HCT116 (cell line): ENCODE data around the gene RIMBP2.

Source experiments
- CEBPB ChIP-seq: IDR thresholded peaks from 2 replicates; pipeline ENCODE4 v1.6.1; 2012; ENCODE audit warnings: low read depth
- POLR2A ChIP-seq: IDR thresholded peaks from 2 replicates; pipeline ENCODE4 v1.7.0; 2011; ENCODE audit warnings: borderline replicate concordance; ENCODE audit not compliant: insufficient read depth, insufficient read length; ENCODE audit errors: extremely low read depth
- POLR2AphosphoS5 ChIP-seq: IDR thresholded peaks from 2 replicates; pipeline ENCODE4 v1.6.1; 2011; ENCODE audit warnings: mild to moderate bottlenecking, low read depth, low read length, moderate library complexity
- TF ChIP-seq, protein P1 (sequence below), 3 experiments: fragments of 200-600 bp in 1 of 3; sonication (generic) in 1 of 3; IDR thresholded peaks in 2 of 3; conservative IDR thresholded peaks in 1 of 3; 2 replicates each; pipeline ENCODE4 v1.5.1; 2012 to 2017; ENCODE audit warnings: low read depth in 2 of 3, low read length in 2 of 3, antibody characterized with exemption in 1 of 3, borderline replicate concordance in 1 of 3, control low read depth in 1 of 3, mild to moderate bottlenecking in 1 of 3, mixed read lengths in 1 of 3, mixed run types in 1 of 3, moderate library complexity in 1 of 3; ENCODE audit not compliant: insufficient read depth in 1 of 3
- TF ChIP-seq, protein P2 (sequence below): IDR thresholded peaks from 2 replicates; pipeline ENCODE4 v1.6.1; 2012

DNA sequence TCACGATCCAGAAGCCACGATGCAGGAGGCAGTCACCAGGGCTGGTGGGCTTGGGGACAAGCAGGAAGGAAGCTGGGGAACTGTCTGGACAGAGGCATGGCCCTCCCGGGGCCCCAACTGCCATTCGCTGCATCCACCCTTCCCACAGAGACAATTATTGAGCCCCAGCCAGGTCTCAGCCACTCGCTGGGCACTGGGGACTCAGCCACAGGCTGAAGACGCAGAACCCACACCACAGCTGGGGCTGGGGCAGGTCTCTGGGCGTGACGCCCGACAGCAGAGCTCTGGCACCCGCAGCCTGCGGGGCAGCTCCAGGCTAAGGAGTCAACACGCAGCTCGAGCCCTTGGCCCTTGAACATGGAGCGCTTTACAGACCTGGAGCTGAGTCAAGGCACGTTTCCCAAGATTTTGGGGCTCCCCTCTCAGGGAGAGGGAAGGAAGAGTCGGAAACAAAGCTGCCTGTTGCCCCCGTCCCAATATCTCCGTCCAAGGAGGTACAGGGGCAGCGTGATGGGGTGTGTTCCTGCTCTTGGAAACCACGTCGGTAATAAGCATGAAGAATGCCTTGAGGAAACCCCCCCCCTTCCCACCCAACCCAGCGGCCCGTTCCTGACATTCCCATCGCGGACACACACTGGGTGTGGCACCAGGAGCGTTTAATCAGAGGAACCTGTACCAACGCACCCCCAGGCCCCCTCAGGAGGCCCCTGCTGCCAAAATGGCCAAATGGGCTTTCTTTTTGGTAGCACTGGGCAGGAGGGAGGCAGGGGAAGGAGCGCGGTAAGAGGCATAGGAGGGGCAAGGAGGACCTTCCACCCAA, 6.7 kb downstream of the RIMBP2 start:
- no peak for TF ChIP-seq POLR2AphosphoS5
- TF ChIP-seq, protein P1, sequence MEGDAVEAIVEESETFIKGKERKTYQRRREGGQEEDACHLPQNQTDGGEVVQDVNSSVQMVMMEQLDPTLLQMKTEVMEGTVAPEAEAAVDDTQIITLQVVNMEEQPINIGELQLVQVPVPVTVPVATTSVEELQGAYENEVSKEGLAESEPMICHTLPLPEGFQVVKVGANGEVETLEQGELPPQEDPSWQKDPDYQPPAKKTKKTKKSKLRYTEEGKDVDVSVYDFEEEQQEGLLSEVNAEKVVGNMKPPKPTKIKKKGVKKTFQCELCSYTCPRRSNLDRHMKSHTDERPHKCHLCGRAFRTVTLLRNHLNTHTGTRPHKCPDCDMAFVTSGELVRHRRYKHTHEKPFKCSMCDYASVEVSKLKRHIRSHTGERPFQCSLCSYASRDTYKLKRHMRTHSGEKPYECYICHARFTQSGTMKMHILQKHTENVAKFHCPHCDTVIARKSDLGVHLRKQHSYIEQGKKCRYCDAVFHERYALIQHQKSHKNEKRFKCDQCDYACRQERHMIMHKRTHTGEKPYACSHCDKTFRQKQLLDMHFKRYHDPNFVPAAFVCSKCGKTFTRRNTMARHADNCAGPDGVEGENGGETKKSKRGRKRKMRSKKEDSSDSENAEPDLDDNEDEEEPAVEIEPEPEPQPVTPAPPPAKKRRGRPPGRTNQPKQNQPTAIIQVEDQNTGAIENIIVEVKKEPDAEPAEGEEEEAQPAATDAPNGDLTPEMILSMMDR (IDR thresholded peaks at IDR 0.05 in 2 of 3, conservative IDR thresholded peaks at IDR 0.05 in 1 of 3; ENCODE audit: borderline replicate concordance in 1 of 3, insufficient read depth in 1 of 3, low read depth in 2 of 3, low read length in 2 of 3), result no peak
- no peak for TF ChIP-seq CEBPB
- no peak for TF ChIP-seq POLR2A
- TF ChIP-seq, protein P2, sequence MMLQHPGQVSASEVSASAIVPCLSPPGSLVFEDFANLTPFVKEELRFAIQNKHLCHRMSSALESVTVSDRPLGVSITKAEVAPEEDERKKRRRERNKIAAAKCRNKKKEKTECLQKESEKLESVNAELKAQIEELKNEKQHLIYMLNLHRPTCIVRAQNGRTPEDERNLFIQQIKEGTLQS, result no peak
